ENCODE data around the gene POU6F2. TPM values are rescaled to one million over a fixed set of nuclear protein-coding genes. Genes with fewer than 3 reads are reported as not detected.

POU6F2 gene
- total RNA-seq, 1 donor from 2014 or later = 7.9 TPM

GRCh38 chr7:39509912-39510311, 532.2 kb downstream of the POU6F2 start:
- peaks cover 3% of the 10 kb centered on the region for H3K36me3 Mint-ChIP-seq (ENCODE audit: low read depth)
- peaks cover 3% of the 10 kb centered on the region for H3K27me3 Mint-ChIP-seq (ENCODE audit: low read depth)
- TF ChIP-seq CTCF (conservative IDR thresholded peaks at IDR 0.05) = no peak
- no peak overlapping the region for H3K4me3 Mint-ChIP-seq
- H3K9me3 Mint-ChIP-seq = no peaks in the 10 kb centered on the region
- no peaks in the 10 kb centered on the region for H3K4me1 Mint-ChIP-seq
- no peak for DNase-seq (ENCODE audit: low read depth, low spot score)
- no peak overlapping the region for H3K27ac Mint-ChIP-seq (ENCODE audit: unreplicated experiment)

- TF ChIP-seq CTCF (conservative IDR thresholded peaks at IDR 0.05) = no peak
- peaks cover 3% of the 10 kb centered on the region for H3K27me3 Mint-ChIP-seq (ENCODE audit: low read depth)
- no peak overlapping the region for H3K4me3 Mint-ChIP-seq
- H3K4me1 Mint-ChIP-seq = no peaks in the 10 kb centered on the region
- no peak overlapping the region for H3K27ac Mint-ChIP-seq (ENCODE audit: unreplicated experiment)
- H3K9me3 Mint-ChIP-seq = no peaks in the 10 kb centered on the region
- peaks cover 3% of the 10 kb centered on the region for H3K36me3 Mint-ChIP-seq (ENCODE audit: low read depth)
- no peak for DNase-seq (ENCODE audit: low read depth, low spot score)
These were observed 533.2 kb downstream of the POU6F2 start for GRCh38 chr7:39510864-39511354.

- no peak overlapping the region for H3K4me3 Mint-ChIP-seq
- H3K36me3 Mint-ChIP-seq (ENCODE audit: low read depth) = no peaks in the 10 kb centered on the region
- no peaks in the 10 kb centered on the region for H3K9me3 Mint-ChIP-seq
- no peaks in the 10 kb centered on the region for H3K4me1 Mint-ChIP-seq
- DNase-seq (ENCODE audit: low read depth, low spot score) = no peak
- TF ChIP-seq CTCF (conservative IDR thresholded peaks at IDR 0.05) = no peak
- no peak overlapping the region for H3K27ac Mint-ChIP-seq (ENCODE audit: unreplicated experiment)
- no peaks in the 10 kb centered on the region for H3K27me3 Mint-ChIP-seq (ENCODE audit: low read depth)
These were observed 538.0 kb downstream of the POU6F2 start for GRCh38 chr7:39515534-39516228.

GRCh38 chr7:39516498-39516897, 538.8 kb downstream of the POU6F2 start:
- Mint-ChIP-seq H3K9me3 (no peaks in the 10 kb centered on the region), H3K4me3 (no peak overlapping the region), H3K4me1 (no peaks in the 10 kb centered on the region), H3K27ac (ENCODE audit: unreplicated experiment) (no peak overlapping the region), H3K36me3 (ENCODE audit: low read depth) (no peaks in the 10 kb centered on the region), H3K27me3 (ENCODE audit: low read depth) (no peaks in the 10 kb centered on the region)
- no peak for TF ChIP-seq CTCF (conservative IDR thresholded peaks at IDR 0.05)
- no peak for DNase-seq (ENCODE audit: low read depth, low spot score)

- Mint-ChIP-seq H3K27ac (ENCODE audit: unreplicated experiment) (no peak overlapping the region), H3K9me3 (no peaks in the 10 kb centered on the region), H3K4me1 (no peaks in the 10 kb centered on the region), H3K4me3 (no peak overlapping the region), H3K27me3 (ENCODE audit: low read depth) (no peaks in the 10 kb centered on the region), H3K36me3 (ENCODE audit: low read depth) (no peaks in the 10 kb centered on the region)
- no peak for DNase-seq (ENCODE audit: low read depth, low spot score)
- TF ChIP-seq CTCF (conservative IDR thresholded peaks at IDR 0.05) = no peak
These were observed 539.5 kb downstream of the POU6F2 start for GRCh38 chr7:39517240-39517639.

Other genes starting within 250 kb of the POU6F2 start
- gene VPS41, start 68.7 kb upstream of the POU6F2 start, total RNA-seq = 67.1 and 72.1 TPM in 2 replicates